ENCODE results near the gene CHAF1A. TPM values are rescaled to one million over a fixed set of nuclear protein-coding genes. Genes with fewer than 3 reads are reported as not detected.

Gene CHAF1A
- total RNA-seq, 3 donors from 2014 or later = 6.3 to 8.2 (median 7.9) TPM

- no peaks in the 10 kb centered on the region for H3K27me3 ChIP-seq
- intact Hi-C loops (cut with DNase I; ENCODE audit: low total_unique reads) = no loop called here
- peak overlapping the region; percentile 88 to 93 for H3K27ac ChIP-seq
- no peak for DNase-seq (ENCODE audit: low spot score in 2 of 2)
- TF ChIP-seq POLR2A (IDR thresholded peaks at IDR 0.05) (no peak), CTCF (IDR thresholded peaks at IDR 0.05) (no peak), POLR2AphosphoS5 (IDR thresholded peaks at IDR 0.05) (no peak)
- H3K36me3 ChIP-seq = no peaks in the 10 kb centered on the region
- H3K9me3 ChIP-seq = no peaks in the 10 kb centered on the region
- H3K4me3 ChIP-seq = no peak overlapping the region
- peaks cover 46 to 85% of the 10 kb centered on the region in 2 donors for H3K4me1 ChIP-seq
Measured at GRCh38 chr19:4373013-4373367, 29.4 kb upstream of the CHAF1A start.

- peak overlapping the region in 1 of 3 donors; percentile 26 for H3K4me3 ChIP-seq
- TF ChIP-seq POLR2A (IDR thresholded peaks at IDR 0.05) (no peak), CTCF (IDR thresholded peaks at IDR 0.05) (no peak), POLR2AphosphoS5 (IDR thresholded peaks at IDR 0.05) (no peak)
Measured at GRCh38 chr19:4373601-4374497, 28.6 kb upstream of the CHAF1A start.

GRCh38 chr19:4374498-4375163 lies 27.8 kb upstream of the CHAF1A start:
- DNase-seq (ENCODE audit: low spot score in 2 of 2) = no peak
- TF ChIP-seq CTCF (IDR thresholded peaks at IDR 0.05) (no peak), POLR2AphosphoS5 (IDR thresholded peaks at IDR 0.05) (peak in 2 of 3 donors; percentile 43 to 88)
- peak overlapping the region in 1 of 3 donors; percentile 26 for H3K4me3 ChIP-seq
- peaks cover 34 to 83% of the 10 kb centered on the region in 2 donors for H3K4me1 ChIP-seq
- peak overlapping the region; percentile 88 to 93 for H3K27ac ChIP-seq
- intact Hi-C loops (cut with DNase I; ENCODE audit: low total_unique reads) = no loop called here
- no peaks in the 10 kb centered on the region for H3K27me3 ChIP-seq
- no peaks in the 10 kb centered on the region for H3K36me3 ChIP-seq
- H3K9me3 ChIP-seq = no peaks in the 10 kb centered on the region

More at GRCh38 chr19:4373601-4374497, 28.6 kb upstream of the CHAF1A start:
- H3K4me1 ChIP-seq = peaks cover 37 to 80% of the 10 kb centered on the region in 2 donors
- DNase-seq (ENCODE audit: low spot score in 2 of 2) = no peak
- intact Hi-C loops (cut with DNase I; ENCODE audit: low total_unique reads) = no loop called here
- H3K36me3 ChIP-seq = no peaks in the 10 kb centered on the region
- peak overlapping the region; percentile 88 to 93 for H3K27ac ChIP-seq
- H3K27me3 ChIP-seq = no peaks in the 10 kb centered on the region
- H3K9me3 ChIP-seq = no peaks in the 10 kb centered on the region

GRCh38 chr19:4375164-4376027 lies 27.0 kb upstream of the CHAF1A start:
- intact Hi-C loops (cut with DNase I; ENCODE audit: low total_unique reads) = no loop called here
- H3K27ac ChIP-seq = peak overlapping the region; percentile 88 to 93
- H3K4me3 ChIP-seq = peak overlapping the region in 1 of 3 donors; percentile 26
- no peaks in the 10 kb centered on the region for H3K36me3 ChIP-seq
- TF ChIP-seq POLR2A (IDR thresholded peaks at IDR 0.05) (no peak), POLR2AphosphoS5 (IDR thresholded peaks at IDR 0.05) (no peak), CTCF (IDR thresholded peaks at IDR 0.05) (no peak)
- peak in 1 of 2 donors; percentile 77 for DNase-seq (ENCODE audit: low spot score in 2 of 2)
- H3K4me1 ChIP-seq = peaks cover 32 to 80% of the 10 kb centered on the region in 2 donors
- H3K9me3 ChIP-seq = no peaks in the 10 kb centered on the region
- no peaks in the 10 kb centered on the region for H3K27me3 ChIP-seq

Data from breast epithelium (tissue), 4 donors.